Ovary (tissue), 3 donors: ENCODE measurements around the gene HTR1E.

Source experiments
- POLR2A ChIP-seq: fragments of 450-650 bp; IDR thresholded peaks from one replicate; pipeline ENCODE4 v1.6.1; 2017; ENCODE audit warnings: antibody characterized with exemption, mild to moderate bottlenecking, moderate library complexity
- TF ChIP-seq, protein P1 (sequence below), 3 donors: fragments of 450-650 bp in 2 of 3; fragments of 200-600 bp in 1 of 3; IDR thresholded peaks; one replicate each; pipeline versions ENCODE4 v1.5.1 to v1.8.0; 2016 to 2022; ENCODE audit warnings: antibody characterized with exemption in 3 of 3, mild to moderate bottlenecking in 1 of 3
- donor health status: DM: no; HTN: no; CAD: no.

DNA sequence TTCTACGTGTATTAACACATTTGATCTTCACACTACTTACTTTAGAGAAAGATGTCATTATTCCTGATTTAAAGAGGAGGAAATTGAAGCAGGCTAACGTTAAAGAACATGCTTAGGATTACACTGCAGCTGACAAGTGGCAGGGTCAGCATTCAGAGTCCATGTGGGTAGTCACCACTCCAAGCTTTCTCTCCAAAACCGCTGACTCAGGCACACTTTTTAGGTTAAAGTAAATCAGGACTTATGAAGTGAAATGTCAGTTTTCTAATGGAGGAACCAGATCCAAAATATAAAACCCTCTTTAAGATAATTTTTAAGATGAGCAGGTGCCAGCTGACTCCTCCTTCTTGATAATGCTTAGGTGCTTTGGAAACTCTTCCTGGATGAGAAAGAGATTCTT lies 75.4 kb downstream of the HTR1E start:
- TF ChIP-seq, protein P1, sequence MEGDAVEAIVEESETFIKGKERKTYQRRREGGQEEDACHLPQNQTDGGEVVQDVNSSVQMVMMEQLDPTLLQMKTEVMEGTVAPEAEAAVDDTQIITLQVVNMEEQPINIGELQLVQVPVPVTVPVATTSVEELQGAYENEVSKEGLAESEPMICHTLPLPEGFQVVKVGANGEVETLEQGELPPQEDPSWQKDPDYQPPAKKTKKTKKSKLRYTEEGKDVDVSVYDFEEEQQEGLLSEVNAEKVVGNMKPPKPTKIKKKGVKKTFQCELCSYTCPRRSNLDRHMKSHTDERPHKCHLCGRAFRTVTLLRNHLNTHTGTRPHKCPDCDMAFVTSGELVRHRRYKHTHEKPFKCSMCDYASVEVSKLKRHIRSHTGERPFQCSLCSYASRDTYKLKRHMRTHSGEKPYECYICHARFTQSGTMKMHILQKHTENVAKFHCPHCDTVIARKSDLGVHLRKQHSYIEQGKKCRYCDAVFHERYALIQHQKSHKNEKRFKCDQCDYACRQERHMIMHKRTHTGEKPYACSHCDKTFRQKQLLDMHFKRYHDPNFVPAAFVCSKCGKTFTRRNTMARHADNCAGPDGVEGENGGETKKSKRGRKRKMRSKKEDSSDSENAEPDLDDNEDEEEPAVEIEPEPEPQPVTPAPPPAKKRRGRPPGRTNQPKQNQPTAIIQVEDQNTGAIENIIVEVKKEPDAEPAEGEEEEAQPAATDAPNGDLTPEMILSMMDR (IDR thresholded peaks at IDR 0.05) = no peak
- no peak for TF ChIP-seq POLR2A
